K562 (cell line): ENCODE data around the gene DAGLA. TPM values are rescaled to one million over a fixed set of nuclear protein-coding genes. Genes with fewer than 3 reads are reported as not detected.

Source experiments
- ATAC-seq: fragments of 200-7000 bp; cut with Tn5 transposase; 3 replicates; pipeline ENCODE4 v1.9.1; 2020; ENCODE audit warnings: moderate library complexity
- BruUV-seq: library from RNA; stranded (reverse); fragments of 400-500 nt; replicated peaks from 2 replicates; lab custom pipeline; 2021; lab: Mats Ljungman, UMichigan
- CTCF ChIA-PET: fragments of 300-600 bp; formaldehyde crosslinking; extraction: SDS; loops from one replicate; lab custom pipeline; 2021; ENCODE audit warnings: low intra/inter-chr PET ratio; lab: Yijun Ruan, JAX
- POLR2A ChIA-PET: fragments of 300-600, 350-650 bp; sonication (Branson Sonifier 250); formaldehyde crosslinking; extraction: SDS; loops from one replicate; lab custom pipeline; 2021; ENCODE audit warnings: antibody characterized with exemption, inconsistent platforms; lab: Yijun Ruan, JAX
- DNase-seq, 4 experiments: peaks; one replicate each; pipeline versions ENCODE4 v3.0.0 to v3.0.0-alpha.2; 2011 to 2018; ENCODE audit warnings: low spot score in 3 of 4, mixed read lengths in 3 of 4; ENCODE audit errors: extremely low read depth in 1 of 4
- FAIRE-seq: peaks from 2 replicates; lab custom pipeline; 2011; peaks lifted over from hg19 to GRCh38; lab: Jason Lieb, UNC
- H2AFZ ChIP-seq: 2 replicates; pipeline ENCODE4 v1.6.0; 2011; ENCODE audit warnings: low read depth, low read length, control low read depth, inconsistent platforms
- H3K27ac ChIP-seq: fragments of 200-600 bp; 3 replicates; pipeline ENCODE4 v1.8.0; 2011; ENCODE audit warnings: low read depth, mild to moderate bottlenecking, control low read depth, inconsistent platforms, low read length, moderate library complexity, mixed read lengths; ENCODE audit errors: extremely low read depth
- H3K27me3 ChIP-seq, 2 experiments: fragments of 300-600 bp in 1 of 2; 2 replicates in 1 of 2; 3 replicates in 1 of 2; pipeline versions ENCODE4 v1.6.0 to v1.8.0; 2011; ENCODE audit warnings: inconsistent platforms in 2 of 2, low read length in 2 of 2, mild to moderate bottlenecking in 1 of 2, mixed read lengths in 1 of 2, moderate library complexity in 1 of 2; ENCODE audit not compliant: control insufficient read depth in 2 of 2, insufficient read depth in 2 of 2
- H3K36me3 ChIP-seq: fragments of 300-600 bp; 3 replicates; pipeline ENCODE4 v1.8.0; 2011; ENCODE audit warnings: mild to moderate bottlenecking, low read length, inconsistent platforms; ENCODE audit not compliant: control insufficient read depth, insufficient read depth
- H3K4me1 ChIP-seq, 2 experiments: fragments of 200-600 bp in 1 of 2; replicated peaks in 1 of 2; 2 replicates in 1 of 2; 3 replicates in 1 of 2; pipeline versions ENCODE4 v1.5.1 to v1.8.0; 2011; ENCODE audit warnings: inconsistent platforms in 2 of 2, low read length in 2 of 2, mild to moderate bottlenecking in 1 of 2, mixed read lengths in 1 of 2, moderate library complexity in 1 of 2; ENCODE audit not compliant: control insufficient read depth in 2 of 2, insufficient read depth in 2 of 2
- H3K4me2 ChIP-seq: 2 replicates; pipeline ENCODE4 v1.6.1; 2011; ENCODE audit warnings: low read length, control low read depth, inconsistent platforms, mixed read lengths; ENCODE audit not compliant: insufficient read depth
- H3K4me3 ChIP-seq: fragments of 200-600 bp; sonication (generic), shearing (Covaris generic); 2 replicates; pipeline ENCODE4 v1.5.1; 2016; ENCODE audit warnings: control low read depth, inconsistent platforms
- H3K79me2 ChIP-seq: fragments of 200-600 bp; 3 replicates; pipeline ENCODE4 v1.8.0; 2011; ENCODE audit warnings: low read length, inconsistent platforms; ENCODE audit not compliant: control insufficient read depth, insufficient read depth
- H3K9ac ChIP-seq, 2 experiments: 2 replicates each; pipeline versions ENCODE4 v1.6.0 to v1.6.1; 2011; ENCODE audit warnings: low read depth in 2 of 2, low read length in 2 of 2, control low read depth in 1 of 2, inconsistent platforms in 1 of 2, mild to moderate bottlenecking in 1 of 2, mixed read lengths in 1 of 2; ENCODE audit not compliant: insufficient read depth in 1 of 2
- H3K9me1 ChIP-seq: one replicate; pipeline ENCODE4 v1.6.0; 2011; ENCODE audit warnings: inconsistent platforms, mild to moderate bottlenecking, low read length, moderate library complexity; ENCODE audit not compliant: control insufficient read depth, insufficient read depth
- H3K9me3 ChIP-seq: replicated peaks from 2 replicates; pipeline ENCODE4 v1.5.1; 2011; ENCODE audit warnings: low read depth, low read length, inconsistent platforms; ENCODE audit not compliant: control insufficient read depth, insufficient read depth
- H4K20me1 ChIP-seq: replicated peaks from 2 replicates; pipeline ENCODE4 v1.6.1; 2011; ENCODE audit warnings: low read length, inconsistent platforms, mixed read lengths; ENCODE audit not compliant: control insufficient read depth, insufficient read depth
- SMAD4 ChIP-seq: fragments of 250-450 bp; sonication (Bioruptor Pico); conservative IDR thresholded peaks from 2 replicates; pipeline ENCODE4 v1.8.0; 2021; ENCODE audit warnings: inconsistent platforms, mild to moderate bottlenecking, moderate library complexity
- SMARCC2 ChIP-seq: fragments of 450-650 bp; IDR thresholded peaks from 2 replicates; pipeline ENCODE4 v1.6.1; 2017; ENCODE audit warnings: antibody characterized with exemption, moderate library complexity, mild to moderate bottlenecking, low read depth
- TEAD4 ChIP-seq, 2 experiments: sonication (generic) in 1 of 2; formaldehyde crosslinking in 1 of 2; IDR thresholded peaks; 2 replicates each; pipeline versions ENCODE4 v1.6.1 to v1.8.0; 2012 to 2022; ENCODE audit warnings: borderline replicate concordance in 1 of 2, inconsistent platforms in 1 of 2, low read length in 1 of 2, mild to moderate bottlenecking in 1 of 2, missing genetic modification reagents in 1 of 2
- ZC3H11A ChIP-seq: IDR thresholded peaks from 2 replicates; pipeline ENCODE4 v1.6.1; 2012; ENCODE audit warnings: low read depth, low read length, improper control_type of control experiment
- ZNF584 ChIP-seq: fragments of 200-800 bp; sonication (Bioruptor generic); IDR thresholded peaks from 2 replicates; pipeline ENCODE4 v1.6.1; 2016; ENCODE audit warnings: low read depth, mild to moderate bottlenecking, missing genetic modification characterization, missing compliant biosample characterization
- ZNF717 ChIP-seq: fragments of 250-450 bp; sonication (Bioruptor Pico); IDR thresholded peaks from 2 replicates; pipeline ENCODE4 v1.5.0; 2021
- WGBS: fragments of 100-300 bp; shearing (Covaris generic); methylation state at CpG from one replicate; pipeline ENCODE4 v1.1.6; 2016; ENCODE audit warnings: low coverage, mixed read lengths; ENCODE audit not compliant: insufficient coverage; ENCODE audit errors: missing lambda C conversion rate; 5-methylcytosine and 5-hydroxymethylcytosine counted together
- in situ Hi-C: fragments of 300-500 bp; cut with MboI; formaldehyde crosslinking; loops from 4 replicates; pipeline ENCODE4 v1.15.0; 2018; ENCODE audit warnings: inconsistent platforms, mixed read lengths
- intact Hi-C: fragments of 100-400 bp; cut with micrococcal nuclease; formaldehyde crosslinking; loops from 2 replicates; pipeline ENCODE4 v1.14.2; 2022
- polyA plus RNA-seq, 8 experiments: library from polyadenylated mRNA; depleted of rRNA in 4 of 8; stranded (reverse) in 5 of 8; unstranded in 3 of 8; fragments of >200 nt; fragmentation: Nextera tagmentation in 2 of 8; fragmentation: Illumina TruSeq in 1 of 8; extraction: Ambion mirVana in 2 of 8; extraction: Trizol in 1 of 8; gene quantifications; 2 replicates each; pipeline versions ENCODE4 v1.2.1 to v1.2.3, GENCODE V29; 2011 to 2014; ENCODE audit warnings: inconsistent platforms in 1 of 8, missing spikeins in 1 of 8
- total RNA-seq, 7 experiments: library from RNA; depleted of rRNA in 6 of 7; stranded (reverse); fragments of >200 nt in 6 of 7; fragmentation: Illumina TruSeq in 2 of 7; extraction: Trizol in 2 of 7; gene quantifications; 2 replicates each; pipeline versions ENCODE4 v1.2.1 to v1.2.3, GENCODE V29; 2011 to 2021; ENCODE audit warnings: low replicate concordance in 1 of 7
- TF ChIP-seq, protein P1 (sequence below): sonication (generic); formaldehyde crosslinking; IDR thresholded peaks from 2 replicates; pipeline ENCODE4 v1.8.1; 2023; ENCODE audit warnings: missing genetic modification reagents, mild to moderate bottlenecking, borderline replicate concordance

The DAGLA gene
- total and polyA plus RNA-seq, 9 of the 15 experiments (the other 6 are each of a cell fraction or from before 2014, with no cell fraction given) = 0.03 to 0.16 (median 0.04) TPM; not detected in 4

- 85% methylated on average over 15 of the region's 15 CpGs for WGBS
- no peak overlapping the region for H3K4me3 ChIP-seq
- intact Hi-C loops (no loop called here), in situ Hi-C loops (no loop called here)
- POLR2A ChIA-PET = no interaction called here
- no peaks in the 10 kb centered on the region for H3K9me3 ChIP-seq
- no peak overlapping the region for H2AFZ ChIP-seq
- ATAC-seq (no peak), FAIRE-seq (no peak), DNase-seq (no peak)
- no peak overlapping the region; the same call in 2 of the 3 replicates for H3K27ac ChIP-seq
- H3K9ac ChIP-seq = peak overlapping the region in 1 of 2 experiments; percentile 78; a peak in 2 of 4 replicates
- no peaks in the 10 kb centered on the region for H3K36me3 ChIP-seq
- no TSS peak for BruUV-seq
- H3K27me3 ChIP-seq = no peaks in the 10 kb centered on the region
- CTCF ChIA-PET = no interaction called here
- 0 out of 2 replicates have a peak, but pooled peaks cover 6% of the 10 kb centered on the region for H4K20me1 ChIP-seq
- H3K79me2 ChIP-seq = peaks cover 53% of the 10 kb centered on the region
- peaks cover 43 to 79% of the 10 kb centered on the region in 2 experiments for H3K4me1 ChIP-seq
- H3K9me1 ChIP-seq = no peaks in the 10 kb centered on the region
- TF ChIP-seq ZC3H11A (no peak), SMAD4 (CRISPR knock-in tag) (no peak), ZNF584 (no peak), ZNF717 (CRISPR knock-in tag) (no peak), SMARCC2 (no peak), TEAD4 (IDR thresholded peaks at IDR 0.05; ENCODE audit: low read length) (no peak), TEAD4 (CRISPR knock-in tag; IDR thresholded peaks at IDR 0.05; ENCODE audit: borderline replicate concordance) (no peak)
- TF ChIP-seq, protein P1, sequence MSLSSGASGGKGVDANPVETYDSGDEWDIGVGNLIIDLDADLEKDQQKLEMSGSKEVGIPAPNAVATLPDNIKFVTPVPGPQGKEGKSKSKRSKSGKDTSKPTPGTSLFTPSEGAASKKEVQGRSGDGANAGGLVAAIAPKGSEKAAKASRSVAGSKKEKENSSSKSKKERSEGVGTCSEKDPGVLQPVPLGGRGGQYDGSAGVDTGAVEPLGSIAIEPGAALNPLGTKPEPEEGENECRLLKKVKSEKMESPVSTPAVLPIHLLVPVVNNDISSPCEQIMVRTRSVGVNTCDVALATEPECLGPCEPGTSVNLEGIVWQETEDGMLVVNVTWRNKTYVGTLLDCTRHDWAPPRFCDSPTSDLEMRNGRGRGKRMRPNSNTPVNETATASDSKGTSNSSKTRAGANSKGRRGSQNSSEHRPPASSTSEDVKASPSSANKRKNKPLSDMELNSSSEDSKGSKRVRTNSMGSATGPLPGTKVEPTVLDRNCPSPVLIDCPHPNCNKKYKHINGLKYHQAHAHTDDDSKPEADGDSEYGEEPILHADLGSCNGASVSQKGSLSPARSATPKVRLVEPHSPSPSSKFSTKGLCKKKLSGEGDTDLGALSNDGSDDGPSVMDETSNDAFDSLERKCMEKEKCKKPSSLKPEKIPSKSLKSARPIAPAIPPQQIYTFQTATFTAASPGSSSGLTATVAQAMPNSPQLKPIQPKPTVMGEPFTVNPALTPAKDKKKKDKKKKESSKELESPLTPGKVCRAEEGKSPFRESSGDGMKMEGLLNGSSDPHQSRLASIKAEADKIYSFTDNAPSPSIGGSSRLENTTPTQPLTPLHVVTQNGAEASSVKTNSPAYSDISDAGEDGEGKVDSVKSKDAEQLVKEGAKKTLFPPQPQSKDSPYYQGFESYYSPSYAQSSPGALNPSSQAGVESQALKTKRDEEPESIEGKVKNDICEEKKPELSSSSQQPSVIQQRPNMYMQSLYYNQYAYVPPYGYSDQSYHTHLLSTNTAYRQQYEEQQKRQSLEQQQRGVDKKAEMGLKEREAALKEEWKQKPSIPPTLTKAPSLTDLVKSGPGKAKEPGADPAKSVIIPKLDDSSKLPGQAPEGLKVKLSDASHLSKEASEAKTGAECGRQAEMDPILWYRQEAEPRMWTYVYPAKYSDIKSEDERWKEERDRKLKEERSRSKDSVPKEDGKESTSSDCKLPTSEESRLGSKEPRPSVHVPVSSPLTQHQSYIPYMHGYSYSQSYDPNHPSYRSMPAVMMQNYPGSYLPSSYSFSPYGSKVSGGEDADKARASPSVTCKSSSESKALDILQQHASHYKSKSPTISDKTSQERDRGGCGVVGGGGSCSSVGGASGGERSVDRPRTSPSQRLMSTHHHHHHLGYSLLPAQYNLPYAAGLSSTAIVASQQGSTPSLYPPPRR (CRISPR knock-in tag) = no peak
- H3K4me2 ChIP-seq = no peak overlapping the region
Observed at GRCh38 chr11:61757213-61757862, 77.1 kb downstream of the DAGLA start.
